PC-3 (cell line): ENCODE results near the gene B4GALT2.
A peak's percentile ranks its signal among the peaks of the same experiment; 100 is the strongest.

Source experiments
- EZH2 ChIP-seq: fragments of 300-600 bp; sonication (generic); IDR thresholded peaks from one replicate; pipeline ENCODE4 v1.6.1; 2017; ENCODE audit warnings: antibody characterized with exemption, mild to moderate bottlenecking, low read length; ENCODE audit not compliant: unreplicated experiment
- TF ChIP-seq, protein P1 (sequence below): fragments of 300-600 bp; sonication (generic); conservative IDR thresholded peaks from 2 replicates; pipeline ENCODE4 v1.5.1; 2017; ENCODE audit warnings: antibody characterized with exemption, low read depth, mild to moderate bottlenecking, low read length

DNA sequence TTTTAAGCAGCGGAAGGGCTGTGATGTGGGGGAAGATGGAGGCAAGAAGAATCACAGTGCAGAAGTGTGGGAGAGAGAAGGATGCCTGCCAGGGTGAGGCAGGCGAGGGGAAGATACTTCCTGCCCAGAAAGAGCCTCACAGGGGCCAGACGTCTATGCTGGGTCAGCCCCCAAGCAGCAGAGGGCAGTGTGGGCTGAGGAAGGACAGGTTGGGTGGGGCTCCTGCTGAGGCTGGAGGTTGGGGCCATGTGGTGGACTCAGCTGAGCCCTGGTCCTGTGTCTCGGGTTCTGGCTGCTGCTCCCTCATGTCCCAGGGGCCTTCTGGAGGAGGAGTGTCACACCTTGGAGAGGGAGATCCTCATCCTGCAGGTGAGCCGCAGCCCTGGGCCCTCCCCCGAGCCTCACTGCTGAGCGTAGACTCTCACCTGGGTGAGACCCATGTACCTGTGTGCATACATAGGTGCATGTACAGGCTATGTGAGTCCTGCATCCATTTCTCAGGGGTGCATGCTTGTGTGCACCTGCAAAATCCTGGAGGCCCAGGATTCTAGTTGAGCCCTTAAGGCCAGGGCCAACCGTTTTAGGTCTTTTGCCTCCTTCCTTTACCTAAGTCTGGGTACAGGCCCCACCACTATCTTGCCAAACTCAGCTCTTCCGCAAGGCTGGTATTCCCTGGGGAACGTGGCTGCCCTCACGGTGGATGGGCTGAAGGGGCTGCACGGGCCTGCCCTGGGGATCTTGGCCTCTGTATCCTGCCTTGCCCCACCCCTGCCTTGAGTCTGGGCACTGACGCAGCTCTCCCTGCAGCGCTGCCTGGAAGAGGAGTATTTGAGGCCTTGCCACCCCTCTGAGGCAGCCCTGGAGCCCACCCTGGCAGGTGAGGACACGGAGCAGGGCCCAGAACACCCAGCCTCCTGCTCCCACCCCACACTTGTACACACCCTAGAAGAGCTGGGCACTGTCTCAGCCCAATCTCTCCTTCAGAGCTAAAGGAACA, 16.1 kb downstream of the B4GALT2 start:
- TF ChIP-seq, protein P1, sequence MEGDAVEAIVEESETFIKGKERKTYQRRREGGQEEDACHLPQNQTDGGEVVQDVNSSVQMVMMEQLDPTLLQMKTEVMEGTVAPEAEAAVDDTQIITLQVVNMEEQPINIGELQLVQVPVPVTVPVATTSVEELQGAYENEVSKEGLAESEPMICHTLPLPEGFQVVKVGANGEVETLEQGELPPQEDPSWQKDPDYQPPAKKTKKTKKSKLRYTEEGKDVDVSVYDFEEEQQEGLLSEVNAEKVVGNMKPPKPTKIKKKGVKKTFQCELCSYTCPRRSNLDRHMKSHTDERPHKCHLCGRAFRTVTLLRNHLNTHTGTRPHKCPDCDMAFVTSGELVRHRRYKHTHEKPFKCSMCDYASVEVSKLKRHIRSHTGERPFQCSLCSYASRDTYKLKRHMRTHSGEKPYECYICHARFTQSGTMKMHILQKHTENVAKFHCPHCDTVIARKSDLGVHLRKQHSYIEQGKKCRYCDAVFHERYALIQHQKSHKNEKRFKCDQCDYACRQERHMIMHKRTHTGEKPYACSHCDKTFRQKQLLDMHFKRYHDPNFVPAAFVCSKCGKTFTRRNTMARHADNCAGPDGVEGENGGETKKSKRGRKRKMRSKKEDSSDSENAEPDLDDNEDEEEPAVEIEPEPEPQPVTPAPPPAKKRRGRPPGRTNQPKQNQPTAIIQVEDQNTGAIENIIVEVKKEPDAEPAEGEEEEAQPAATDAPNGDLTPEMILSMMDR = peak; percentile 59
- TF ChIP-seq EZH2 = no peak
